ENCODE measurements around the gene EFEMP2. TPM values are rescaled to one million over a fixed set of nuclear protein-coding genes. Genes with fewer than 3 reads are reported as not detected.

EFEMP2 gene
- total and polyA plus RNA-seq, 2 donors (not counting 1 experiment from before 2014, with no cell fraction given): 9.5 to 14.7 TPM

- Histone ChIP-seq H3K4me1 (ENCODE audit: control insufficient read depth in 2 of 2, insufficient read depth in 2 of 2, low read length in 2 of 2) (peaks cover 42 to 57% of the 10 kb centered on the region in 2 donors), H3K9me3 (ENCODE audit: control extremely low read depth in 1 of 3, control insufficient read depth in 2 of 3, insufficient read depth in 1 of 3, low read length in 2 of 3) (no peaks in the 10 kb centered on the region), H3K4me3 (ENCODE audit: control extremely low read depth in 1 of 5, extremely low read depth in 1 of 5, insufficient read depth in 1 of 5, low read depth in 2 of 5, low read length in 4 of 5) (peak overlapping the region; percentile 63 to 88 (median 75)), H3K9ac (ENCODE audit: low read length) (peak overlapping the region; percentile 96), H3K36me3 (replicated peaks in 1 of 2; ENCODE audit: control extremely low read depth in 1 of 2, control insufficient read depth in 1 of 2, extremely low read depth in 1 of 2, insufficient read depth in 2 of 2, low read length in 1 of 2) (peaks cover 0 to 28% of the 10 kb centered on the region in 2 experiments), H3K27me3 (replicated peaks in 1 of 4; ENCODE audit: control extremely low read depth in 1 of 4, control insufficient read depth in 3 of 4, insufficient read depth in 4 of 4, low read length in 3 of 4) (no peaks in the 10 kb centered on the region), H2AFZ (ENCODE audit: insufficient read depth, low read depth, low read length, poor library complexity, severe bottlenecking) (peak overlapping the region; percentile 99), H4K20me1 (ENCODE audit: control insufficient read depth, insufficient read depth, low read length, poor library complexity, severe bottlenecking) (peaks cover 26% of the 10 kb centered on the region), H3K4me2 (replicated peaks; ENCODE audit: low read depth, low read length, poor library complexity, severe bottlenecking) (peak overlapping the region; percentile 99), H3K27ac (ENCODE audit: low read length in 2 of 2) (peak overlapping the region; percentile 85), H3K79me2 (ENCODE audit: control insufficient read depth, insufficient read depth, low read length) (peaks cover 40% of the 10 kb centered on the region)
- no peaks in the 10 kb centered on the region for H3K9me3 Mint-ChIP-seq (ENCODE audit: insufficient read depth)
- ChIA-PET POLR2A (interaction anchor here (0.6 to 6.2 kb wide), 19 partner anchors 10 to 1109 kb away, joined by 3 to 65 read pairs (median 6); partner anchors contain the start of genes BANF1, C11orf68, CFL1 and DRAP1), CTCF (interaction anchor here (0.6 to 15.5 kb wide), 32 partner anchors 9 to 515 kb away, joined by 3 to 244 read pairs (median 6); partner anchors contain the start of genes BANF1, C11orf68, CFL1 and CTSW)
- peak overlapping the region; percentile 98 for H3K4me3 Mint-ChIP-seq
- no peak for TF ChIP-seq CTCF (IDR thresholded peaks at IDR 0.05)
- TF ChIP-seq EZH2 (IDR thresholded peaks at IDR 0.05; ENCODE audit: borderline replicate concordance, insufficient read depth, low read depth, low read length, poor library complexity, severe bottlenecking): no peak
- no peaks in the 10 kb centered on the region for H3K27me3 Mint-ChIP-seq
- H3K4me1 Mint-ChIP-seq: peaks cover 61% of the 10 kb centered on the region
- intact Hi-C loops (cut with micrococcal nuclease): loop anchor here (1.0 to 2.0 kb wide), 6 partner anchors 15 to 115 kb away; partner anchors contain the start of genes BANF1, C11orf68, DRAP1 and EFEMP2
- 6% methylated on average over 22 of the region's 23 CpGs for whole genome bisulfite sequencing (ENCODE audit: insufficient coverage)
- DNase-seq: no peak
- peak overlapping the region; percentile 98 for H3K27ac Mint-ChIP-seq
- no peak for ATAC-seq (ENCODE audit: low read depth)
These were observed 15.1 kb upstream of the EFEMP2 start for GRCh38 chr11:65887723-65888162.

Measured in B cell (primary cell).